Stimulated activated CD4-positive, alpha-beta T cell treated with anti-CD3 and anti-CD28 coated beads, Interleukin-12 subunit alpha, Interleukin-12 subunit beta, amount 100 ng/mL, for 24 hours (primary cell): ENCODE data around the gene AFF2.

Source experiments
- DNase-seq, 2 experiments: peaks; one replicate each; pipeline ENCODE4 v3.0.0-alpha.2; 2020; ENCODE audit warnings: low read depth in 2 of 2

The AFF2 gene

DNA sequence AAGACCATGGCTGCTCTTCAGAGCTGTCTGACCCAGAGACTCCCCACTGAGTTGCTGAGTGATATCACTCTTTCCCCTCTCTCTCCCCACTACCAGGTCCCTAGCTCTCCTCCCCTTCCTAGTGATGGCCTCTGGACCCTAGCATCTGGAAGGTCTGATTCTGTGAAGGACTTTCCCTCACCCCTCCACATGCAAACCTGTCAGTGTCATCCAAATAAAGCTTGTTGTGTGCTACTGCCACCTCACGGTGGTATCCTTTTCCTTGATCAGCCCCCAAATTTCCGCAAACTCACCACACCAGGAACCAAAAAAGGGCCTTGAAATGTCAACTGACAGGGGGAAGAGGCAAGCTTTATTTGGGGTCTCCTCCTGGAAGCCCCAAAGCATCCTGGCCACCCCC is 504.5 kb downstream of the AFF2 start:
- no peak for DNase-seq

DNA sequence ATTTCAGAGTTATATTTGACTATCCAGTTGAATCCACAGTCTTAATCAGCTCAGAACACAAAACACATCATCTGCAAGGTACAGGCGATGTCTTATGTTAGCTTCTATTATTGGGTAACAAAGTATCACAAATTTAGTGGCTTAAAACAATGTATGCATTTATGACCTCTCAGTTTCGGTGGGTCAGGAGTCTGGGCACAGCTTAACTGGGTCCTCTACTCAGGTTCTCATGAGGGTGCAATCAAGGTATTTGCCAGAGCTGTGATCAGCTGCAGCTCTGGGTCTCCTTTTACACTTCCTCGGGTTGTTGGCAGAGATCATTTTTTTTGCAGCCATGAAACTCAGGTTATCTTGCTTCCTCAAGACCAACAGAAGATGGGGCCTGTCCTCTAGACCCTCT is 505.8 kb downstream of the AFF2 start:
- DNase-seq, result no peak

DNA sequence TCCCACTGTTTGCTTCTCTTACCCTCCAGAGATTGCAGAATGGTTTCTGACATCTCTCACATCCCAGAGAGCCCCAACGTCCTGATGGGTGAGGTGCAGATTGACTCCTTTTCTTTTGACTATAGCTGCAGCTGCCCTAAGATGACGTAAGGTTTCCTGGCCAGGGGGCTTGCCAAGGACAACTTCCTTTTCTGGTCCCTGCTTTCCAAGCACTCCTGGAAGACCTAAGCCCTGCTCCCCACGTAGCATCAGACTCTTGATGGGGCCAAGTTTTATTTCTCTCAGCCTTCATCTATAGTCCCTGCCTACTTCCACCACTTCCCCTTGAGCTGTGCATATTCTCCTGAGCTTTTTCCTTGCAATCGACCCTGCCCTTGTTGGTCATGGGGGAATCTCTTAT is 507.0 kb downstream of the AFF2 start:
- no peak for DNase-seq

DNA sequence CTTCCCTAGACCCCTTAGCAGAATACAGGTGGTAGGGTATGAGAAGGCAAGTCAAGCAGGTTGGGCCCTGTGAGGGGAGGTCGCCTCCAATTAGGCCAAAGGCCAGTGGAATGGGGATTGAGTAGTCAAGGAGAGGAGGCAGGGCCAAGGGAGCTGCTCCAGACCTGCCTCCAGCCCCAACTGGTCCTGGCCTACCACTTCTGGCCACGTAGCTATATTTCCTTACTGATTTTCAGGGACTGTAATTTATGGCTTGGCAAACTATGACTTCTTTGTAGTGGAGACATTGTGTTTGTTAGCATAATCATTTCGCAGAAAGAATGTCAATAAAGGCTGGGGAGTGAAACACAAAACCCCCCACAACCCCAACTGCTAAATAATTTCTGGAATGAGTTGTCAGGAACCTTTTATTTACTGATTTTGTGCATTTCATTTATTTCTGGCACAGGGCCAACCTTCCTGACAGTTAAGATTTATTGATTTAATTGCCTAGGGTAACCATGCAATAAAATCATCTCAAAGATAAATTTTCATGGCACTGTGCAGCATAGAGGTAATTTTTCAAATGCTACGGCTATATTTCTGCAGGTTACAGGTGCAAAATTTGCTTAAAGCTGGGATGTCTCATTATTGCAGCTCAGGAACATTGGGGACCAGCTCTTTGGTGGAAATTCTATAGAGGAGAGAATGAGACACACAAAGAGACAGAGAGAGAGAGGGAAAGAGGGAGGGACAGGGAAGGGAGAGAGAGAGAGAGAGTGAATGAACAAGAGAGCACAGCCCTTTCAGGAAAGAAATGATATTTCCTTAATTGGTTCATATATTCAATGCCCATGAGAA is 509.8 kb downstream of the AFF2 start:
- DNase-seq, result no peak

DNA sequence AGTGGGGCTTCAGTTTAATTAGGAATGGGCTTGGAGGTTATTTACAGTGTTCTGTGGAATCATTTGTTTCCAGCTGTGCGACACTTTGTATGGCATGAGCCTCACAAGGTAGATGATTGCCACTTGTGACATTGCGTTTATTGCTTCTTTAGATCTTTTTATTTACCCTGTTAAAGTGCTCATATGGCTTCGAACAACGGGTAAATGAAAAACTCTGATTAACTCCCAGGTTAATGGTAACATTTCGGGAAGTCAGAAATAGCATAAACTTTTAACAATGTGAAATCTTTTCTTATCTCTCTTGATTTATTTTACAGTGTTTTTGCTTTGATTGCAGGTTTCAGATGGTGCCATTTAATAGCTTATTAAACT is 510.4 kb downstream of the AFF2 start:
- no peak for DNase-seq

DNA sequence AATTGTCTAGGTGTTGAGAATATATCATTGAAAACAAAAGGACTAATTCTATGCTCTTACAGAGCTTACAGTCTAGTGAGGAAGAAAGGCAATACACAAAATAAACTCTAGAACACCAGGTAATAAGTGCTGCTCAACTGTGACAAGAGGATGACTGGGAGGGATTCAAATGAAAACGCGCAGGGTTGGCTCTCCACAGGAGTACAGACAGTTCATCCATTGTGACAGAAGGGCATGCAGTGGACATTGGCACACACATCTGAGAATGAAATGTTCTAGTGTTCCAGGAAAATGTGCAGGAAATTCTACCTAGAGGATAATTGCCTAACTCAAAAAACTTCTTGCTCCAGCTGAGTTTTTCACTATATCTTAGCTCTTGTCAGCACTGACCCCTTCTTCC is 512.7 kb downstream of the AFF2 start:
- no peak for DNase-seq

DNA sequence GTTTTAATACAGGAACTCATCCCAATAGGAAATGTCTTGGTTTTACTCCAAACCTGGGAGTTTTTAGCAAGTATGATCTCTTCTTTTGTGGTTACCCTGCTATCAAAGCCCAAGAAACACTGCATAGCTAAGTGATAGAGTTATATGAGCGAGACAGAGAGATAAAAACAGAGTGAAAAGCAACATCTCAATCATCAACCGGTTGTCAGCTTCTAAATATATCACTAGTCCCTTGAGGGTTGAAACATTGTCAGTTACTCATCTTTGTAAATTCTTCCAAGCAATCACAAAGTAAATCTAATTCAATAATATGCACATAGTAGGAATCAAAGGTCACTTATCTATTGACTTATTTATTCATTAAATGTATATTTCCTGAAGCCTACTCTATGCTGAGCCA is 520.7 kb downstream of the AFF2 start:
- no peak for DNase-seq

DNA sequence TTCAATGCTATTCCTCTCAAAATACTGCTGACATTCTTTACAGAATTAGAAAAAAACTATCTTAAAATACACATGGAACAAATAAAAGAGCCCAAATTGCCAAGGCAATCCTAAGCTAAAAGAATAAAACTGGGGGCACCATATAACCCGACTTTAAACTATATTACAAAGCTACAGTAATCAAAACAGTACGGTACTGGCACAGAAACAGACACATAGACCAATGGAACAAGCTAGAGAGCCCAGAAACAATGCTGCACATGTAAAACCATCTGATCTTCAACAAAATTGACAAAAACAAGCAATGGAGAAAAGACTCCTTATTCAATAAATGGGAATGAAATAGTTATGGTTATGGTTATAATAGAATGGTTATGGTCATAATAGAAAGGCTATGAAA is 522.1 kb downstream of the AFF2 start:
- no peak for DNase-seq

DNA sequence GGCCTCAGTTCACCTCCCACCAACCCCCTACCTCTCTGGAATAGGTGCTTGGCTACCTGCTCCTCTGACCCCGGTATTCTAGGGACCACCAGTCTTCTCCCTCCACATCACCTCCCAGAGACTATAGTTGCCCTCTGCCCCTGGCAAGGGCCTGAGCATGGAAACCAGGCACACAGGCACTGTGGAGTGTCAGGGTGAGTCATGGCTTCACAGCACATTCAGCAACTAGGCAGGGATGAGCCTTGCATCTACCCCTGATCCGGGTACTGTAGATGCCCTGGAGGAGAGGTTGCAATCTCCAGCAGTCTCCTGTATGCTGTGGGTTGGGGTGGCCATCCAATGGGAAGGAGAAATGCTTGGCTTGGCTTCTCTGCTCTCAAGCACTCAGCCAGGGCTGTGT is 532.0 kb downstream of the AFF2 start:
- DNase-seq, result no peak

DNA sequence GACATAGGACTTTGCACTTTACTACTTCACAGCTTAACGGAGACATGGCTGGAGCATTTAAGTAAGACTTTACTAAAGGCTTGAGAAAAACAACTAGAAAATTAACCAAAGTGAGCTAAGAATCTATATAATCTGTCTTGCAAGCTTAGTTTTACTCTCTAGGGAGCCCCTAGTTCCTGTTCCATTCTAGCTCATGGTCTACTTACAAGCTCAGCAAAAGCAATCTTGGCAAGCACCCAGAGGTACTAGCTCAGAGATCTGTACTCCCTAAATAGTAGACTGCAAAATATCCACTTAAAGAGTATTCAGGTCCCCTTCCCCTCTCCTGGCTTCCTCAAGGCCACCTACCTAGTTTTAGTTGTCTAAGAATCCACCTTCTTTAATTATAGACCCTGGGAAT is 535.7 kb downstream of the AFF2 start:
- DNase-seq, result no peak

DNA sequence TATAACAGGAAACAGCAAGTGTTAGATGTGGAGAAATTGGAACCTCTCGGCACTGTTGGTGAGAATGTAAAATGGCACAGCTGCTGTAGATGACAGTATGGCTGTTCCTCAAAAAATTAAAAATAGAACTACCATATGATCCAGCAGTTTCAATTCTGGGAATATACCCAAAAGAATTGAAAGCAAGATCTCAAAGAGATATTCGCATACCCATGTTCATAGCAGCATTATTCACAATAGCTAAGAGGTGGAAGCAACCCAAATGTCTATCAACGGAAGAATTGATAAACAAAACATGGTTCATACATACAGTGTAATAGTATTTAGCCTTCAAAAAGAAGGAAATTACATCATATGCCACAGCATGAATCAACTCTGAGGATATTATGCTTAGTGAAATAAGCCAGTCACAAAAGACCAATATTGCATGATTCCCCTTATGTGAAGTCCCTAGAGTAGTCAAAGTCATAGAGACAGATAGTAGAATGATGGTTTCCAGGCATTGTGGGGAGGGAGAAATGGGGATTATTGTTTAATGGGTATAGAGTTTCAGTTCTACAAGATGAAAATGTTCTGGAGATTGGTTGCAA is 537.0 kb downstream of the AFF2 start:
- DNase-seq, result no peak

DNA sequence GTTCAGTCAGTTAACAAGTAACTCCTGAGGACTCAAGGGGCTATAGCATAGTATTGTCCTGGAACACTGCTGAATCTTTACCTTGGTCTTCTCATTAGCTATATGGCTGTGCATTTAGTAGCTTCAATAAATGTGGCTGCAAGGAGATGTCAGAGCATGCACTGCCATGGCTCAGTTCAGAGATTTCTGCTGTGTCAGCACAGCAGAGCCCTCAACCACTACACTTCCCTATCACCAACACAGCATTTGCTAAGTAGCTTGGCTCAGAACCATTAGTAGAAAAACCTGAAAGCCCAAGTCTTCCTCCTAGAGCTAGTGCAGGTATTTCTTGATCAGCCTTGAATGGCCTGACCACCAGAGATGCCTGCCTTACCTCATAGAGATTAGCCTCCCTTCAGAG is 538.6 kb downstream of the AFF2 start:
- no peak for DNase-seq

DNA sequence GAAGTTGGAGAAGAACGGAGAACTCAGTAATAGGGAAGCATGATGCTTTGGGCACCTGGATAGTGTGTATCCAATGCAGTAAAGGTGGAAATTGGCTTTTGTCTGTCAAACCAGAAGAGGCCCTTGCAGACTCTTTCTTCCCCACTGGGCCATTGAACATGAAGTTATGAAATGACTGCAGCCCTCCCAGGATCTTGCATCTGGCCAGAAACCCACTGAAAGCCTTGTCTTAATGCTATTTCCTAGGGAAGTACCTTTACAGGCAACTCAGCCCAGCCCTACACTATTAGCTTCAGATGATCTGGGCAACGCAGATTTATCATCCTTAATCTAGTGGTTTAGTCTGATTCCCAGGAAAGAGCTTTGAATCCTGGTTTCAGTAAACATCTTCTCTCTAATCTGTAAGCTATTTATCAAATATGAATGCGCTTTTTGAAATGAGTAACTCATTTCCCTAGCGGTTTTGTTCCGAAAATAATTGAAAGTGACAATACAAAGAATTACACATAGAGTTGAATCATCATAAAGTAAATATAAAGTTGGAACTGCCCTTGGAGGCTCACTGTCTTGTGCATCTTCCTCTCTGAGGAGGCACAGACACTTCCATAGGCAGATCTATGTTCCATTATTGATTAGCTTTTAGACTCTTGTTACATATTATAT is 540.6 kb downstream of the AFF2 start:
- no peak for DNase-seq

DNA sequence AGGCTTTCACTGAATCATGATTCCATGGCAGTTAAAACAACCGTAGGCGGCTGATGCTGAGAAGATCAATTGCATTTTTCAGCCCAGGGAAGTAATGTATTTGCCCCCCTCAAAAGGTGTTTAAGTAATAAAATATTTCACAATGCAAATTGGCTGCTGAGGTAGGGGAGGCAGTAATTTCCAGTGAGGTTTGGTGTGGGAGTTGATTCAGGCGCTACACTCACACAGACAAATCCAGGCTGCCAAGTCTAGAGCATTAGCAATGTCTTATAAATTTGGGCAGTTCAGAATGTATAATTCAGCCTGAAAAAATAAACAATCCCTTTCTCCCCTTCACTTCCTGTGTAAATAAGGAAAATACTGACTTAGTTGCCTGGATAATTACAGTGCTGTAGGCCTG is 543.0 kb downstream of the AFF2 start:
- DNase-seq, result no peak

DNA sequence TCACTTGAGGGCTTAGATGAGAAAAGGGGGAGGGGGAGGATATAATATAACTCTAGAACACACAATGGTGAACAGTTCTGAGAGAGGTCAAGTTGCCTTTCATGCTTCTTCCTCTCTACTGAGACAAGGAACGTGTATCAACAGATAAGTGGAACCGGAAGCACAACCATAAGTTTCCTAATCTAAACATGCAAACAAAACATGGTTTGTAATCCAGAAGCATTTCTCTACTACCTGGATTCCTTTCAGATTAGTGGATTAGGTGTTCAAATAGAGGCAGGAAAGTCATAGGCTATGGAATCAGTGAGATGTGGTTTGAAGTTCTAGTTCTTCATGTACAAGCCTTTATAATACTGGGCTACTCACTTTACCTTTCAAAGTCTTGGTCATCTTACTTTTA is 544.1 kb downstream of the AFF2 start:
- no peak for DNase-seq

DNA sequence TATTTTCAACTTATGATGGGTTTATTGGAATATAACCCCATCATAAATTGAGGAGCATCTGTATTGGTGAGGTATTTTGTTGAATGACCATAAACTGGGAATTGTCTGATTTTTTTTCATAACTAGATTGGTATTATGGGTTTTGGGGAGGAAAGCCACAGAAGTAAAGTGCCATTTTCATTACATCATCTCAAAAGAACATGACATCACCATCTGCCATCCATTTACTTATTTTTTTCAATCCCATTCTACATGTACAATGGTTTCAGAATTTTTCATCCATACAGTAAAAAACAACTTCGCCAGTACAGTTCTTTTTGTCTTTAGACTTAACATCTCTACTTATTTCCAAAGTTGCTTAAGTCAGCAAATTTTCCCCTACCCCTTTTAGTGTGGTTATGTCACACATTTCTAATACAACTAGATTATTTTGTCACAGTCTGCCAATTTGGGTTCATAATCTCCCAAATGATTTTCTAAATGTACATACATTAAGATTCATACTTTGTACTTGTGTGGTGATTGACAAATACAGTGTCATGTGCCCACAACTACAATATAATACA is 545.3 kb downstream of the AFF2 start:
- DNase-seq, result no peak
